CD1c-positive myeloid dendritic cell (primary cell): ENCODE measurements around the gene ANTKMT.
A peak's percentile ranks its signal among the peaks of the same experiment; 100 is the strongest.
"Not testable (repeated sequence)": the region's sequence is repeated elsewhere in the genome, so short reads cannot be mapped to it uniquely, and the experiment has no call there.

Experiments
- DNase-seq: peaks from one replicate; pipeline ENCODE4 v3.0.0-alpha.2; 2016; ENCODE audit errors: extremely low spot score

The ANTKMT gene

DNA sequence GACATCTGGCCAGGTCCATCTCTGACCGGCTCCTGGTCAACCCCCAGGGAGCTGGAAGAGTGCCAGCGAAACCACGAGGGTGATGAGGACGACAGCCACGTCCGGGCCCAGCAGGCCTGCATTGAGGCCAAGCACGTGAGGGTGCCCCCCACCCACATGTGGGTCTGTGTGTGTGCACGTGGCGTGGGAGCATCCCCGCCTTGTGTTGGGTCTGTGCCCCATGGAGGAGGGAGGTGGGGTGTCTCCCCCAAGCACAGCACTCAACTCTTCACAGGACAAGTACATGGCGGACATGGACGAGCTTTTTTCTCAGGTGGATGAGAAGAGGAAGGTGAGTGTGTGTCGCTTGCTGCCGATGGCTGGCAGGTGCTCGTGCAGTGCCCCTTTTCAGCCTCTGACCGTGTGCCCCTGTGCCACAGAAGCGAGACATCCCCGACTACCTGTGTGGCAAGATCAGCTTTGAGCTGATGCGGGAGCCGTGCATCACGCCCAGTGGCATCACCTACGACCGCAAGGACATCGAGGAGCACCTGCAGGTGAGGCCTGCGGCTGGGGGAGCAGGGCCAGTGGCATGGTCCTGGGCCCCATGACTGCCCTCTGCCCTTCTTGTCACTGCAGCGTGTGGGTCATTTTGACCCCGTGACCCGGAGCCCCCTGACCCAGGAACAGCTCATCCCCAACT lies 39.1 kb upstream of the ANTKMT start:
- no peak for DNase-seq

DNA sequence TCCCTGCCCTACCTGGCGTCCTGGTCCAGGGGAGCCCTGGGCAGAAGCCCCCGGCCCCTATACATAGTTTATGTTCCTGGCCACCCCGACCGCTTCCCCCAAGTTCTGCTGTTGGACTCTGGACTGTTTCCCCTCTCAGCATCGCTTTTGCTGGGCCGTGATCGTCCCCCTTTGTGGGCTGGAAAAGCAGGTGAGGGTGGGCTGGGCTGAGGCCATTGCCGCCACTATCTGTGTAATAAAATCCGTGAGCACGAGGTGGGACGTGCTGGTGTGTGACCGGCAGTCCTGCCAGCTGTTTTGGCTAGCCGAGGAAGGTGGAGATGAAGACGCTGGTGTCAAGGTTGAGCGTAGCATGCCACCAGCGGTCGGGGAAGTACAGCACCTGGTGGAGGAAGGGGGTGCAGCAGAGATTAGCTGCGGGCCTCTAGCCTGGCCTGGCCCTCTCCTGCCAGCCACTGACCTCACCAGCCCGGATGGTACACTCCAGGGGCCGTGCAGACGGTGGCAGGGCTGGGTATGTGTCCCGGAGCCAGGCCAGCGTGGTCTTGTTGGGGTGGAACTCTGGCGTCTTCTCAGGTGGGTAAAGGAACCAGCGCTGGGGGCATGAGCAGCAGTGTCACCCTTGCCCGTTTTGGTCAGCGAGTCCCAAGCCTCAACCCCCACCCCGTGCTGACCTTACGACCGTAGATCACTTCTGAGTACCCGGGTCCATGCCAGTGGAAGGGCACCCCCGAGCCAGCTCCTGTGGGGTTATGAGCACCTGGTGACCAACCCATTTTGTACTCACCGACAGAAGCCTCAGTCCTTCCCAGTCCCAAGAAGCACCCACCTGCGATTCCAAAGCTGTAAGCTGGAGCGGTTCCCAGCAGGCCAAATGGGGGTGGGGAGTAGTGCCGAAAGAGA lies 38.2 kb upstream of the ANTKMT start:
- DNase-seq: no peak

DNA sequence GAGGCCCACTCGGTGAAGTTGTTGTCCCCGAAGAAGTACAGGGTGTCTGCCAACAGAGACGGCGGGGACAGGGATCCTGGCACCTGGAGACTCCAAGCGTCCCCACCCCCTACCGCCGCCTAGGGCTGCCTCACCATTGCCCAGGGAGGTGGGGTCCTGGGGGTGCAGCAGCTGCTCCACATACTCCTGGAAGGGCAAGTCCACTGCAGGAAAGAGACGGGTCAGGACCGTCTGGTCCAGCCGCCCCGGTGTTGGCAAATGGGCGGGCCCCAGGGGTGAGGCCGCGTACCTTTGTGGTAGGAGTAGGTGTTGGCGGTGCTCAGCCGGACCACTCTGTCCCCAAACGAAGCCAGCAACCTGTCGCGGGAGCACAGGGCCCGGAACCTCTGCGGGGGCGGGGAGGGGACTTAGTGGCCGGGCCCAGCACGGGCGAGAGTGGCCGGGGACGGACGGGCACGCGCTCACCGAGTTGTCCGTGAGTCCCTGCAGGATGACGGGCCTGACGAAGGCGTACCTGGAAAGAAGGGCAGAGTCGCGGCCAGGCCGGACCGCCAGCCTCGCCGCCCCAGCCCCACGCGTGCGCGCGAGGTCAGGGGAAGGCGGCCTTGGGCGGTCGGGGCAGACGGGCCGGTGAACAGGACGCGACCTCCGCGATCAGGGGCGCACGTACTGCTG lies 37.4 kb upstream of the ANTKMT start:
- no peak for DNase-seq

DNA sequence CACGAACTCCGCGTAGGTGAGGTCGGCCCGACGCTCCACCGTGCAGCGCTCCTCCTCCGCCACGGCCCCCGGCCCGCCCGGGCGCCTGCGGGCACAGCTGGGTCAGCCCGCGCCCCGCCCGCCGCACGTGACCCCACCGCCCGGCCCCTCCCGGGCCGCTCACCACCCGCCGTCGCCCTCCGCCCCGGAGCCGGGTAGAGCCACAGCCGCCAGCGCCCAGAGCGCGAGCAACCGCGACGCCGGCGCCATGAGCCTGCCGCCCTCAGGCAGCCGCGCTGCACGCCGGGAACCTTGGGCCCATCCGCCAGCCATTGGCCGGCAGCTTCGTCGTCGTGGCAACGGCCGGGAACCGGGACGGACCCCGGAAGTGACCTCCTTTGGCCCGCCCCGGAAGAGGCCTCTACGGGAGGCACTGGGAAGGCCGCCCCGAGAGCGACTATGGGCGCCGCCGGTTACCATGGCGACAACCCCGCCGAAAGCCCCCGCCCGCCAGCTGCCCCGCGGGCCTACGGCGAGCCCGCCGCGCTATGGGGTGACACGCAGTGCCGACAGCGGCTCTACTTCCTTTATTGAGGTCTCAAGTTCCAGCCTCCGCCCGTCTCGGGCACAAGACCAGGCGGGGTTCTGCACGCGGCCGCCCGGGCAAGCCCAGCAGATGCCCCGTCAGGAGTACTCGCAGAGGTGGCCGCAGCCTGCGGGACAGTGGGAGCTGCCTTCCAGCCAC lies 36.7 kb upstream of the ANTKMT start, which contains the start of gene JMJD8:
JMJD8 (minus strand) TSS at position 264 of the 724 bp plus-strand sequence; CDS start at position 249, 15 bp downstream.
- DNase-seq: peak; percentile 98

DNA sequence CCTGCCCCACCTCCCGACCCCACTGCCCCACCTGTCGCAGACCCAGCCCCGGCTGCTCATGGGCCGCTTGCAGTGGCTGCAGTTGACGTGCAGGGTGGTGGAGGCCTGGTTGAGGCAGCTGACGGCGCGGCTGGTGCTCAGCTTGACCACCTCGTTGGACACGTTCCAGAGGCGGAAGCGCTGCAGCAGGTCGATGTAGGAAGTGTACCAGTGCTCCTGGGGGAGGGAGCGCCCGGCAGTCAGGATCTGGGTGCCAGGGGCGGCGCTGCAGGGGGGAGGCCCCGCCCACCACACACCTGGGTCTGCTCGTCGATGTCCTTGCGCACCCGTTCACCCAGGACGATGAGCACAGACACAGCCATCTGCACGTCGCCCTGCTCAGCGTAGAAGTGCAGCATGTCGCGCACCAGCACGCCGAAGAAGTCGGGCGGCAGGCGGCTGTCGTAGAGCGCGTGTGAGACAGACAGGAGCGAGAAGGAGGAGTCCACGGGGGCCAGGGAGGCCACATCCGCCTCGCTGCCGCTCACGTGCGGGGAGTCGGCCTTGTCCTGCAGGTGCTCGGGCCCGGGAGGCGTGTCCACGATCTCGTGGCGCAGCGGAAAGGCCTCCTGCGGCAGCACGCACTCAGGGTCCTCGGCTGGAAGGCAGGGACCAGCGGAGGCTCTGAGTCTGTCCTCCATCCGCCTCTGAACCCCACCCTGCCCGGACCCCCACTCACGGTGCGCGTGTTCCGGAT lies 35.8 kb upstream of the ANTKMT start:
- no peak for DNase-seq

DNA sequence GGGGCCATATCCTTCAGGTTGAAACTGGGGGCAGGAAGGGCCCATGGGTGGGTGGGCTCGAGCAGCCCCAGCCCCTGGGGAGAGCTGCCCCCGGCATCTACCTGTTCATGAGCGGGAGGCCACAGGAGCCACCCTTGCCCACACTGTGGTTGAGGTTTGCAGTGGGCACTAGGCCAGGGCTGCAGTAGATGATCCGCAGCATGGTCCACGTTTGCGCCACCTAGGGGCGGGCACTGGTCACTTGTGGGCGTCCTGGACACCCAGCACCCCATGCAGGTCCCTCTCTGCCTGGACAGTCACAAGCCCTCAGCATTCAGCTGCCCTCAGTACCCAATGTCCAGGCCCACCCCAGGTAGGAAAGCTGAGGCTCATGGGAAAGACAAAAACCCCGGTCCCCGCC lies 35.0 kb upstream of the ANTKMT start:
- DNase-seq: peak; percentile 32

DNA sequence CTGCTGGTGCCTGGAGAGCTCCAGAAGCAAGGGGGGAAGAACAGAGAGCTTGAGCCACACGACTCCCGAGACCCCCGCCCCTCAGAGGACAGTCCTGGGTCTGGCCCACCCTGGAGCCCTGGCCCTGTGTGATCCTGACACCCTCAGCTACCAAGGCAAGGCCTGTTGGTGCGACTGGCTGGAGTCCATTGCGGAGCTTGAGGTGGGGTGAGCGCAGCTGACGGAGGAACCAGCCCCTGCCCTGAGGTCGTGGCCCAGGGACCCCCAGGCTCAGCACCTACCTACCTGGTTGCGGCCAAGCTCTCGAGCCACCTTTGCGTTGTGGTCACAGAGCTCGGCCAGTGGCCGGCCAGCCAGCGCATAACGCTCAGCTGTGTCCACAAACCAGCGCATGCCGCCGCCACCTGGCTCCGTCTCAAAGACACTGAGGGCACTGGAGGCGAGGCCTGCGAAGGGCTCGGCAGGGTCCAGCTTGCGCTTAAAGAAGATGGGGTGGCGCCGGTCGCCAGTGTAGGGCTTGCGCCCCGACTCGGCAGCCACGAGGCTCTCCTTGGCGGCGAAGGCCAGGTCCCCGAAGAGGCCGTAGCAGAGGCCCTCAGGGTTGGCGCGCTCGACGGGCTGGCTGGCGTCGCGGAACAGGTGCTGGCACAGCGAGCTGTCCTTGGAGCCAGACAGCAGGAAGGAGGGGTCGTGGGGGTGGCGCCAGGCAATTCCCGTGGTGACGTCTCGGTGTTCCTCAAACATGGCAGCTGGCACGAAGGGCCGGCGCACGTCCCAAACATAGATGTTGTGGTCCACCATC lies 34.3 kb upstream of the ANTKMT start:
- DNase-seq: no peak

DNA sequence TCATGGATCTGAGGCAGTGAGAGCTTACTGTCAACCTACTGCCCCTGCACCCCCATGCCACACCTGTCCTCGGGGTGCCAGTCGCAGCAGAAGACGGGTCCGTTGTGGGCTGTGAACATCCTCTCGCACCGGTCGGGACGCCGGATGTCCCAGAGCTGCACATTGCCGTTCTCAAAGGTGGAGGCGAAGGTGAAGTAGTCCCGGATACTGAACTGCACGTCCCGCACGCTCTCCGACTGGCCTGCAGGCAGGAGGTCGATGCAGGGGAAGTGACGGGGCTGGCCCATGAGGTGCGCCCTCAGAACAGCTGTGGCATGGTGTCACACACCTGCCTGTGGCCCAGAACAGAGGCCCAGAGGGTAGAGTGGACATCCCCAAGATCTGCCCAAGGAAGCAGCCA lies 33.4 kb upstream of the ANTKMT start:
- no peak for DNase-seq

DNA sequence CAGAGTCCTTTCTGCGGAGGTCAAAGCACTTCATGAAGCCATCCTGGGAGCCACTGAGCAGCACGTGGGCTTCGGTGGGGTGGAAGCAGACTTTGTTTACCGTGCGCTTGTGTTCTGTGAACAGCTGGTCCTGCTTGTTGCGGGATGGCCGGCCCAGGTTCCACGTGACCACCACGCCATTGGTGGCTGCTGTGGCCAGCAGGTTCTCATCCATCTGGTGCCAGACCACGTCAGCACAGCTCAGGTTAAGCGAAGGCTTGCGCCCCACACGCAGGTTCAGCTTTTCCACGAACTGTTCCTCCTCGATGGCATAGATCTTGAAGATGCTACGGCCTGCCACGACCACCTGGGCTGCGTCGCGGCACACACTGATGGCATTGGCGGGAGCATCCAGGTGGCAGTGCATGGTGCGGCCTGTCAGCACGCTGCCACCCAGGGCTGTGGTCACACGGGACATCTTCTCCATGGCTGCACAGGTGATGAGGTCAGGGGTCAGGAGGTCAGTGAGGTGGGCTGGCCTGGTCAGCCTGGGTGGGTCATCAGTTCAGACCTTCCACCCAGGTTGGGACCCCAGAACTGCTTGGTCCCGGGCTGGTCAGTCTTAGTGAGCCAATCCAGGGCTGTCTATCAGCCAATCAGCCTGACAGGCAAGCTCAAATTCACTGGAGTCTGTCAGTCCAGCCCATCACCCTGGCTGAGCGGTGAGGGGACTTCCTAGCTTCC lies 31.6 kb upstream of the ANTKMT start:
- DNase-seq: no peak

DNA sequence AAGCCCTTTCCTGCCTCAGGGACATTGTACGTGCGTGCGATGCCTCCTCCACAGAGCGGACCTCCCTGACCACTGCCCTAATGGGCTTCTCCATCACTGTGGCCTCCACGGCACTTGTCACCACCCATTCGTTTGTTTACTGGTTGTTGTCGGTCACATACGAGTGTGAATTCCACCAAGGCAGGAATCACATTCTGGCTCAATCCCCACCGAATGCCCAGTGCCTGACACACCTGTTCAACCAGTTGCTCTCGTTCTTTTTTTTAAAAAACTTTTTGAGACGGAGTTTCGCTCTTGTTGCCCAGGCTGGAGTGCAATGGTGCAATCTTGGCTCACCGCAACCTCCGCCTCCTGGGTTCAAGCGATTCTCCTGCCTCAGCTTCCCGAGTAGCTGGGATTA lies 29.7 kb upstream of the ANTKMT start:
- DNase-seq: not testable (repeated sequence)

DNA sequence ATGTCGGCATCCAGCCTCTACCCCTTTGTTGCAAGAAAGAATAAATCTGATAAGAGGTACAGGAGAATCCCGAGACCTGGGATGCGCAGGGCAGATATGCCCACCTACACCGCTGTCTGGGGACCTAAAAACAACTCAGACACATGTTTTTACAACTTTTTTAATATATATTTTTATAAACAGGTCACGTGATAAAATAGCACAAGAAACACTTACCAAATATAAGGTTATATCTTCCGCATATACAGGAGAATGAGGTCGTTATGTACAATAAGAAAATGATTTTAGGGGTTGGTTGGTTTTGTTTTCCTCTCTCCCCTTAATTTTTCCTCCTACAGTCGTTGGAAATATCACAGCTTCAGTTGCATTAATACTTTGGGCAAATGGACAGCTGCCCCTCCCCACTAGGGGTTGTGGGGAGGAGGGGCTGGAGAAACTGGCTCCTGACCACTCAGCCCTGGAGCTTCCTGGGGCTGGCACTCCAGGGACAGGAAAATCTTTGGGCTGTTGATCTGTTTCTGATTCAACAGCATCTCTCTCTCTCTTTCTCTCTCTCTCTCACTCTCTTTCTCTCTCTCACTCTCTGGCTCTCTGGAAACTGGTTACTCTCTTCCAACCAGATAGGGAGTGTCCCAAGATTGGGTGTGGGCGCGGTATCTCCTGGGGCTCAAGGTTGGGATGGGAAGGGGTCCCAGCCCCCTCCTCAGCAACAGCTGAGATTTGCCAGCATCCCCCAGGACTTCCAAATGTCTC lies 28.4 kb upstream of the ANTKMT start:
- DNase-seq: no peak

DNA sequence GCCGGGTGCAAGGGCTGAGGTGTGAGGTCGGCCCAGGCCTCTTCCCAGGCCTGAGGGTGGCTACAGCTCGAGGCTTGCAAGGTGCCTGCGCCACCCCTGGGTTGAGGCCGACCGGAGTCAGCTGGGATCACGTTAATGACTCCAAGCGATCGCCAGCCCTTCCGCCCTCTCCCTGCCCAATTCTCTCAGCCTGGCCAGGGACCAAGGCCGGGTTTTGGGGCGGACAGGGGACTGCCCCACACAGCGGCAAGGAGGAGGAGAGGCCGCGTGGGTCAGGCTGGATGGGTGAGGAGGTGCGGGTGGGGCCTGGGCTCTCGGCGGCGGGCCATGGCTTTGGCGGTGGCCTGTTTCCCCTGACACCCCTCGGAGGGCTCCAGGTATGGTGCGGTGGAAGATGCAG lies 27.6 kb upstream of the ANTKMT start:
- no peak for DNase-seq

DNA sequence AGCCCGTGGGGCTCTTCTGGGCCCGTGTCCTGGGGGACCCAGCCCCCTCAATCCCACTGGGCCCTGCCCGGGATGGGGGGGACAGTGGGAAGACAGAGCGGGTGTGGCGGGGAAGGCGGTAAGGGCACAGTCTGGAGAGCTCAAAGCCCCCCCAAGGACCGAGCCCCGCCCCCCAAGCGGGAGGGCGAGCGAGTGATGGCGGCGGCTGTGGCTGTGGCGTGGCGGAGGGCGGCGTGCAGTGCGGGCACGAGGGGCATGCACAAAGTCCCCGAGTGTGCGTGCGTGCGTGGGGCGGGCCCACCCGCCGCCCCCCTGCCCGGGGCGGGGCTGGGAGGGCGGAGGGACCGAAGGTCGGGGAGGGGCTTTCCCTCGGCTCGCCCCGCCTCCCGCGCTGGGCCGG lies 27.2 kb upstream of the ANTKMT start:
- no peak for DNase-seq

DNA sequence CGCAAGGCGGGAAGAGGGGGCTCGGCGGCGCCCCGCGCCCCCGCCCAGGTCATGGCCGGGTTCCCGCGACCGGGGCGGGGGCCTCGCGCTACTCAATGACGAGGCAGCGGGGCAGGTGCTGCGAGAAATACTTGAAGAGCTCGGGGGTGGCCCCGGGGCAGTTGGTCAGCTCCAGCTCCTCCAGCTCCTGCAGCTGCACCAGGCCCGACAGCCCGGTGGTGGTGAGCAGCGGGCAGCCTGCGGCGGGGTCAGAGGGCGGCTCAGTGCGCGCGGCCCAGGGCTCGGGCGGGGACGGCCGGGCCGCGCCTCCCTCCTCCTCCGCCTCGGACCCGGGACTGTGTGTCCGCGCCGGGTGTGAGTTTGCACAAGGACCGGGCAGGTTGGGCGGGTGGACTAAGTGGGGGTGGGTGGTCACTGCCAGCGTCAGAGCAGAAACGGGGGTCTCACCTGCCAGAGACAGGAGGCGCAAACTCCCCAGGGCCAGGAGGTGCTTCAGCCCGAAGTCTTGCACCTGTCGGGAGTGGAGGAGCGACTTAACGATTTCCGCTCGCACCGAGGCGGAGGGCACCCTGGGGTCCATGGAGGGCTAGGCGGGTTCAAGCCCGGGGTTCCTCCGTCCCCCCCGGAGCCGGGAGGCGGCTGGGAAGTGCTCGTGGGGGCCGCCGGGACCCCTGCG lies 26.6 kb upstream of the ANTKMT start:
- no peak for DNase-seq

DNA sequence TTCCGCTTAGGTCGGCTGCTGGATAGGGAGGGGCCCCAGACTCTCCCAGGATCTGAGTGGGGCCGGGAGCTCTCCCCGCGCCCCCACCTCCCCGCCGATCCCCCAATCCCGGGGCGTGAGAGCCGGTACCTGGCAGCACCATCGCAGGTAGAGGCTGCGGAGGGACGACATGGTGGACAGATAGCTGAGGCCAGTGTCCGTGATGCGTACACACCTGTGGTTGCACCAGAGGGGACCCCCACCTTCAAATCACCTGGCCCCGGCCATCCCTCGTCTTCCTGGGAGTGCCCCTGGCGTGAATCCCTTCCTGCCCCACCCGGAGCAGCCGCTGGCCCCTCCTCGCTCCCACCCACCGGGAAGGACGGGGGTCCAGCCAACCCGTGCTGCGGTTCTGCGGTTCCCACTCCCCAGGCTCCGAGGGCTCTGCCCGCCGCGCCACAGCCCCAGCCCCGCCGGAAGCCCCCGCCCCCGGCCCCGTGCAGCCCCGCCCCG lies 26.0 kb upstream of the ANTKMT start:
- no peak for DNase-seq

DNA sequence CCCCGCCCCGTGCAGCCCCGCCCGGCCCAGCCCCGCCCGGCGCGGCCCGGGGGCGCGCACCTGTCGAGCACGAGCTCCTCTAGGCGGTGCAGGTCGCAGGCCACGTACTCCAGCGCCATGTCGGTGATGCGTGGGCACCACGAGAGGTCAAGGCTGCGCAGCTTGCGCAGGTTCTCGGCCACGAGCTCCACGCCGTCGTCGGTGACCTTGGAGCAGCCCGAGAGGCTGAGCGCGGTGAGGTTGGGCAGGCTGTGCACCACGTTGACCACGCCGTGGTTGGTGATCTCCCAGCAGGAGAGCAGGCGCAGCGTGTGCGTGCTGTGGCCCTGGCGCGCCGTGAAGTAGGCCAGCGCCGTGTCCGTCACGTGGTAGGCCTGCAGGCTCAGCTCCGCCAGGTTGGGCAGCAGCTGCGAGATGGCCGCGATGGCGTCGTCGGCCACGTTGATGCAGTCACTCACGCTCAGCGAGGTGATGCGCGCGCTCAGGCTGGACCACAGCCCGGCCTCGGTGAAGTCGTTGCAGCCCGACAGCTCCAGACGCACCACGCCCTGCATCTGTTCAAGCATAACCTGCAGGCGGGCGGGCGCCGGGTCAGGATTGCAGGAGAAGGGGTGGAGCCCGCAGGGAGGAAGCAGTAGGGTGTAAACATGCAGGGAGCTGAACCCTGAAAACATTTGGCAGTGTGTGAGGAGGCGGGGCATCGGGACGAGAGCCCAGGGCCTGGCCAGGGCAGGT lies 25.4 kb upstream of the ANTKMT start:
- peak; percentile 54 for DNase-seq

DNA sequence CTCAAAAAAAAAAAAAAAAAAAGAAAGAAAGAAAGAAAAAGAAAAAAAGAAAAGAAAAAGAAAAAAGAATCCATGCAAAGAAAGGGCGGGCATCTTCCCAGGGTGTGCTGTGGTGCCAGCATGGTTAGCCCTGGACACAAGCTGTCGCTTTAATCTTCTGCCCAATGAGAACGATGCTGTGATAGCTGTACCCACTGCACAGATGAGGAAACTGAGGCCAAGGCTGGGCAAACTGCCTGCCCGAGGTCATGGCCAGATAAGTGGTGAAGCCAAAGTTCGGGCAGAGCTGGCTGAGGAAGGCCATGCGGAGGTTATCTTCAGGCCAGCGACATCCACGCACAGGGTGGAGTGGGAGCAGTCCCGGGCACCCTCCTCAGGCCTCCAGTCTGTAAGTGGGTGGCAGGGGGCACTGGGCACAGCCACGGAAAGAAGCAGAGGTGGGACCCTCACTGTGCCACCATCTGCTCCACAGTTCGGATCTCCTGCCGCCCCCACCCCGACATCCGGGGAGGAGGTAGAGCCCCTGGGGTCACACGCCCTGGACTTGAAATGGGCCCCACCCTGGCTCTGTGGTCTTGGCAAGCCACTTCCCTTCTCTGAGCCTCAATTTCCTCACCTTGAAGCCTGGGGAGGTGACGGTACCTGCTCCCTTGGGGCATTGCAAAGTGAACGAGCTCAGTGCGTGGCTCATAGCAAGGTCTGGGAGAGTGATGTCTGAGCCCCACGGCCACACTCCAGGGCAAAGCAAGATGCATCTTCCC lies 21.9 kb upstream of the ANTKMT start:
- DNase-seq: no peak
